SK-N-SH (cell line): ENCODE data around the gene SIPA1. TPM values are rescaled to one million over a fixed set of nuclear protein-coding genes. Genes with fewer than 3 reads are reported as not detected.

Source experiments
- CTCF ChIA-PET: fragments of 300-600, 350-600 bp; formaldehyde crosslinking; extraction: SDS; loops from one replicate; lab custom pipeline; 2021; lab: Yijun Ruan, JAX
- POLR2A ChIA-PET: fragments of 350-600 bp; sonication (Branson Sonifier 250); formaldehyde crosslinking; extraction: SDS; loops from one replicate; lab custom pipeline; 2020; ENCODE audit warnings: antibody characterized with exemption, inconsistent platforms; lab: Yijun Ruan, JAX
- DNase-seq: peaks from one replicate; pipeline ENCODE4 v3.0.0; 2012
- H2AFZ ChIP-seq: fragments of 200-600 bp; sonication (generic); 2 replicates; pipeline ENCODE4 v1.8.1; 2016; ENCODE audit warnings: antibody characterized with exemption, mild to moderate bottlenecking, low read depth
- H3F3A ChIP-seq: fragments of 200-600 bp; sonication (generic); replicated peaks from 2 replicates; pipeline ENCODE3; 2016; ENCODE audit warnings: antibody characterized with exemption, mild to moderate bottlenecking; ENCODE audit not compliant: insufficient read depth
- H3K27ac ChIP-seq, 2 experiments: fragments of 200-500 bp in 1 of 2; fragments of 200-600 bp in 1 of 2; sonication (Bioruptor generic) in 1 of 2; sonication (generic), shearing (Covaris generic) in 1 of 2; 2 replicates each; pipeline versions ENCODE4 v1.5.1 to v1.6.1; 2014 to 2016; ENCODE audit warnings: low read depth in 2 of 2, inconsistent platforms in 1 of 2, low read length in 1 of 2, mild to moderate bottlenecking in 1 of 2, mixed read lengths in 1 of 2
- H3K27me3 ChIP-seq: fragments of 200-600 bp; sonication (generic), shearing (Covaris generic); 2 replicates; pipeline ENCODE4 v1.6.1; 2016; ENCODE audit warnings: mixed run types; ENCODE audit not compliant: insufficient read depth
- H3K36me3 ChIP-seq, 2 experiments: fragments of 200-500 bp in 1 of 2; fragments of 200-600 bp in 1 of 2; sonication (Bioruptor generic) in 1 of 2; sonication (generic) in 1 of 2; replicated peaks in 1 of 2; 2 replicates each; pipeline versions ENCODE3 to v1.5.1; 2014 to 2016; ENCODE audit warnings: low read length in 1 of 2, mild to moderate bottlenecking in 1 of 2; ENCODE audit not compliant: insufficient read depth in 2 of 2, control insufficient read depth in 1 of 2
- H3K4me1 ChIP-seq, 2 experiments: fragments of 200-500 bp in 1 of 2; fragments of 200-600 bp in 1 of 2; sonication (Bioruptor generic) in 1 of 2; sonication (generic), shearing (Covaris generic) in 1 of 2; 2 replicates each; pipeline versions ENCODE4 v1.5.1 to v1.6.1; 2014 to 2016; ENCODE audit warnings: low read depth in 1 of 2, low read length in 1 of 2, mixed run types in 1 of 2; ENCODE audit not compliant: insufficient read depth in 2 of 2, control insufficient read depth in 1 of 2
- H3K4me2 ChIP-seq: fragments of 200-600 bp; sonication (generic), shearing (Covaris generic); 2 replicates; pipeline ENCODE4 v1.6.1; 2017; ENCODE audit warnings: mixed run types
- H3K4me3 ChIP-seq, 2 experiments: fragments of 200-500 bp in 1 of 2; fragments of 200-600 bp in 1 of 2; sonication (Bioruptor generic) in 1 of 2; sonication (generic), shearing (Covaris generic) in 1 of 2; 2 replicates each; pipeline versions ENCODE4 v1.5.1 to v1.8.1; 2014 to 2016; ENCODE audit warnings: low read depth in 2 of 2, inconsistent platforms in 1 of 2, low read length in 1 of 2, mild to moderate bottlenecking in 1 of 2, mixed read lengths in 1 of 2, moderate library complexity in 1 of 2
- H3K79me2 ChIP-seq: fragments of 200-600 bp; sonication (generic); 2 replicates; pipeline ENCODE4 v1.8.1; 2017; ENCODE audit warnings: mild to moderate bottlenecking; ENCODE audit not compliant: insufficient read depth
- H3K9ac ChIP-seq: fragments of 200-600 bp; sonication (generic); 2 replicates; pipeline ENCODE4 v1.6.1; 2017; ENCODE audit warnings: mixed run types
- H3K9me2 ChIP-seq: fragments of 200-600 bp; sonication (generic); 2 replicates; pipeline ENCODE4 v1.6.1; 2017; ENCODE audit warnings: mixed run types
- H3K9me3 ChIP-seq: fragments of 200-600 bp; sonication (generic); 2 replicates; pipeline ENCODE4 v1.6.1; 2017; ENCODE audit warnings: mixed run types, mild to moderate bottlenecking, moderate library complexity
- H4K20me1 ChIP-seq: fragments of 200-600 bp; sonication (generic); 2 replicates; pipeline ENCODE4 v1.6.1; 2017; ENCODE audit warnings: mild to moderate bottlenecking, mixed run types; ENCODE audit not compliant: insufficient read depth
- EZH2phosphoT487 ChIP-seq: fragments of 200-600 bp; sonication (generic); IDR thresholded peaks from 2 replicates; pipeline ENCODE4 v1.6.1; 2017; ENCODE audit warnings: low read depth, mixed run types, mild to moderate bottlenecking, antibody characterized with exemption, moderate library complexity, borderline replicate concordance
- FOSL2 ChIP-seq: IDR thresholded peaks from 2 replicates; pipeline ENCODE4 v1.4.0; 2012; ENCODE audit warnings: low read depth, mild to moderate bottlenecking, moderate library complexity, borderline replicate concordance
- FOXJ3 ChIP-seq: sonication (generic); formaldehyde crosslinking; IDR thresholded peaks from 2 replicates; pipeline ENCODE4 v1.5.1; 2020; ENCODE audit warnings: mild to moderate bottlenecking, missing genetic modification reagents
- FOXM1 ChIP-seq: IDR thresholded peaks from 2 replicates; pipeline ENCODE4 v1.4.0; 2012; ENCODE audit warnings: low read depth, mild to moderate bottlenecking
- GABPA ChIP-seq: IDR thresholded peaks from 2 replicates; pipeline ENCODE4 v1.4.0; 2012; ENCODE audit warnings: low read depth, mild to moderate bottlenecking
- GATA2 ChIP-seq: sonication (generic); formaldehyde crosslinking; IDR thresholded peaks from 2 replicates; pipeline ENCODE4 v1.5.0; 2020; ENCODE audit warnings: mild to moderate bottlenecking, missing genetic modification reagents
- JUND ChIP-seq: IDR thresholded peaks from 2 replicates; pipeline ENCODE4 v1.4.0; 2012
- MXI1 ChIP-seq: IDR thresholded peaks from 2 replicates; pipeline ENCODE4 v1.6.1; 2012; ENCODE audit warnings: mild to moderate bottlenecking, low read depth, low read length, improper control_type of control experiment
- NFIC ChIP-seq: IDR thresholded peaks from 2 replicates; pipeline ENCODE4 v1.4.0; 2012; ENCODE audit warnings: borderline replicate concordance
- NRF1 ChIP-seq: IDR thresholded peaks from 2 replicates; pipeline ENCODE4 v1.6.1; 2012; ENCODE audit warnings: low read depth, mild to moderate bottlenecking, low read length
- POLR2AphosphoS5 ChIP-seq: IDR thresholded peaks from 2 replicates; pipeline ENCODE4 v1.6.1; 2012; ENCODE audit warnings: low read depth, low read length
- RAD21 ChIP-seq: IDR thresholded peaks from 2 replicates; pipeline ENCODE4 v1.6.1; 2012; ENCODE audit warnings: mild to moderate bottlenecking, low read length
- RCOR1 ChIP-seq: fragments of 150-350 bp; IDR thresholded peaks from 2 replicates; pipeline ENCODE4 v1.6.1; 2017; ENCODE audit warnings: antibody characterized with exemption, low read length
- SIN3A ChIP-seq: IDR thresholded peaks from 2 replicates; pipeline ENCODE4 v1.6.1; 2012; ENCODE audit warnings: low read depth, mild to moderate bottlenecking, low read length, moderate library complexity, borderline replicate concordance
- SMC3 ChIP-seq: IDR thresholded peaks from 2 replicates; pipeline ENCODE4 v1.6.1; 2012; ENCODE audit warnings: low read depth, low read length, improper control_type of control experiment
- TEAD4 ChIP-seq: IDR thresholded peaks from 2 replicates; pipeline ENCODE4 v1.4.0; 2012; ENCODE audit warnings: mild to moderate bottlenecking, borderline replicate concordance; ENCODE audit not compliant: insufficient read depth
- YY1 ChIP-seq: IDR thresholded peaks from 2 replicates; pipeline ENCODE4 v1.4.0; 2012; ENCODE audit warnings: low read depth, mild to moderate bottlenecking
- WGBS: methylation state at CpG from one replicate; pipeline ENCODE4 v1.1.6; 2017; ENCODE audit warnings: low lambda C conversion rate; 5-methylcytosine and 5-hydroxymethylcytosine counted together
- polyA plus RNA-seq, 3 experiments: library from polyadenylated mRNA; depleted of rRNA; stranded (reverse); fragments of >200 nt; gene quantifications; 2 replicates each; pipeline ENCODE4 v1.2.3, GENCODE V29; 2012
- TF ChIP-seq, protein P1 (sequence below): IDR thresholded peaks from 2 replicates; pipeline ENCODE4 v1.4.0; 2012; ENCODE audit warnings: low read depth, borderline replicate concordance
- TF ChIP-seq, protein P2 (sequence below): IDR thresholded peaks from 2 replicates; pipeline ENCODE4 v1.4.0; 2012; ENCODE audit warnings: low read depth

The SIPA1 gene
- polyA plus RNA-seq, 1 of the 3 experiments (the other 2 are of a cell fraction) = 18.7 TPM

DNA sequence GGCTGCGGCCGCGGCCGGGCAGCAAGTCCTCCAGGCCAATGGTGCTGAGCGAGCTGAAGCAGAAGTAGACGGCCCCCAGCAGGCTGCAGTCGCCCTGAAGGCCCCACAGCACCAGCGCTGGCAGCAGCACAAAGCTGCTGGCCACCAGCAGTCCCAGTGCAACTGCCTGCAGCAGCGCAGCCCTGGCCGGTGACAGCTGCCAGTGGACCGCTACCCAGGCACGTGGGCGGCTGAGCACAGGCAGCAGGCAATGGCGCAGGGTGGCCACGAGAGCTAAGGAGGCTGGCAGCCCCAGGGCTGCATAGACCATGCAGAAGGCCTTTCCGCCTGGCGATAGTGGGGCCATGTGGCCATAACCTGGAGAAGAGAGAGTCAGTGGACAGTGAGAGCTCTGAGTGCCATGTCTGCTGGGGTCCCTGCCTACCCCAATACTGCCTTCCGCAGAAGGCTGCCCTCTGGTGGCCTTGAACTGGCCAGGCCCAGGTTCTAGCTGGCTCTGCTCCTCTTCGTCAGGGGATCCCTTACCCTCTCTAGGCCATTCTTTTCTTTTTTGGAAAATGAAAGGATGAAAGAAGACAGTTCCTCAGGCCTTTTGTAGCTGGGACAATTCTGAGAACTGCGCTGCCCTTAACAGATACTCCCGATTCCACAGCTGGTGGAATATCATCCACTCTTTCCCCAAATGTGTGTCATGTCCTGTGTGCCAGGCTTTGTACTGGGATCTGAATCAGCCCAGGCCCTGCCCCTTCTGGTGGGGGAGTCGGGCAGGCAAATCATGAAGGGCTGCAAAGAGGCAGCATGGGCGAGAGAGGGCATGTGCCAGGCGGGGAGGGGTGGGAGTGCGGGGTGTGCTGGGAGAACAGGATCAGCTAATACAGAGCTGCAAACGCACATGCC, 44.1 kb upstream of the SIPA1 start (continued):
- TF ChIP-seq, protein P1, sequence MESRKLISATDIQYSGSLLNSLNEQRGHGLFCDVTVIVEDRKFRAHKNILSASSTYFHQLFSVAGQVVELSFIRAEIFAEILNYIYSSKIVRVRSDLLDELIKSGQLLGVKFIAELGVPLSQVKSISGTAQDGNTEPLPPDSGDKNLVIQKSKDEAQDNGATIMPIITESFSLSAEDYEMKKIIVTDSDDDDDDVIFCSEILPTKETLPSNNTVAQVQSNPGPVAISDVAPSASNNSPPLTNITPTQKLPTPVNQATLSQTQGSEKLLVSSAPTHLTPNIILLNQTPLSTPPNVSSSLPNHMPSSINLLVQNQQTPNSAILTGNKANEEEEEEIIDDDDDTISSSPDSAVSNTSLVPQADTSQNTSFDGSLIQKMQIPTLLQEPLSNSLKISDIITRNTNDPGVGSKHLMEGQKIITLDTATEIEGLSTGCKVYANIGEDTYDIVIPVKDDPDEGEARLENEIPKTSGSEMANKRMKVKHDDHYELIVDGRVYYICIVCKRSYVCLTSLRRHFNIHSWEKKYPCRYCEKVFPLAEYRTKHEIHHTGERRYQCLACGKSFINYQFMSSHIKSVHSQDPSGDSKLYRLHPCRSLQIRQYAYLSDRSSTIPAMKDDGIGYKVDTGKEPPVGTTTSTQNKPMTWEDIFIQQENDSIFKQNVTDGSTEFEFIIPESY = no peak
- TF ChIP-seq RCOR1 = no peak
- TF ChIP-seq POLR2AphosphoS5 = no peak
- TF ChIP-seq TEAD4 = no peak
- TF ChIP-seq YY1 = no peak
- no peak for TF ChIP-seq FOXM1
- no peak for TF ChIP-seq FOSL2
- no peak for TF ChIP-seq GATA2 (CRISPR knock-in tag)
- peak; percentile 99 for TF ChIP-seq MXI1
- peak; percentile 50 for TF ChIP-seq SMC3
- TF ChIP-seq RAD21 = peak; percentile 42

DNA sequence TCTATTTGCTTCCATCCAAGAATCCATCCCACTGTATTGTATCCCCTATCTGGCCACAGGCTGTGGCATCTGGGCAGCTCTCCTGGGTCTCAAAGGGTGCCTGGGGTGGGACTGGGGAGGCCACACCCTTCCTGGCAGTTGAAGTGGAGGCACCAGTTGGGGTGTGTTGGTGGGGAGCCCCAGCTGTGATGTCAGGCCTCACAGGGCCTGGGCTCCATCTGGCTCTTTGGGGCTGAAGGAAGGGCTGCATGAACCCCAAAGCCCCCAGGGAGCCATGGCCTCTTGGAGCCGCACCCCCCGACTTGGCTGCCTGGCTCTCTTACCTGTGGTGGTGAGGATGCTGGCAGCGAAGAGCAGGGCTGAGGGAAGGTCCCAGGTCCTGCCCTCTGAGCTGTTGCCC, 42.8 kb upstream of the SIPA1 start:
- no peak overlapping the region for H3K4me3 ChIP-seq
- H2AFZ ChIP-seq = no peak overlapping the region
- H3K4me2 ChIP-seq = no peak overlapping the region
- peaks cover 0 to 12% of the 10 kb centered on the region in 2 experiments; a peak in 1 of 4 replicates for H3K4me1 ChIP-seq
- H3K9ac ChIP-seq = no peak overlapping the region
- H3K9me3 ChIP-seq = no peaks in the 10 kb centered on the region
- peaks cover 9% of the 10 kb centered on the region for H3F3A ChIP-seq
- H4K20me1 ChIP-seq = no peaks in the 10 kb centered on the region
- ChIA-PET POLR2A (interaction anchor here (0.6 to 3.1 kb wide), 4 partner anchors 10 to 179 kb away, joined by 3 to 15 read pairs (median 4); no protein-coding TSS in a partner anchor), CTCF (interaction anchor here (0.9 to 12.8 kb wide), 9 partner anchors 10 to 219 kb away, joined by 3 to 216 read pairs (median 13); partner anchors contain the start of genes EHBP1L1, FAM89B, MAP3K11 and ZNRD2)
- no peaks in the 10 kb centered on the region for H3K9me2 ChIP-seq
- H3K27ac ChIP-seq = no peak overlapping the region; a peak in 1 of 4 replicates
- no peaks in the 10 kb centered on the region for H3K27me3 ChIP-seq
- TF ChIP-seq GABPA (no peak), NRF1 (no peak), RCOR1 (no peak), FOXM1 (no peak), FOXJ3 (no peak), EZH2phosphoT487 (no peak), YY1 (no peak), JUND (no peak), SIN3A (no peak), NFIC (no peak)
- TF ChIP-seq, protein P2, sequence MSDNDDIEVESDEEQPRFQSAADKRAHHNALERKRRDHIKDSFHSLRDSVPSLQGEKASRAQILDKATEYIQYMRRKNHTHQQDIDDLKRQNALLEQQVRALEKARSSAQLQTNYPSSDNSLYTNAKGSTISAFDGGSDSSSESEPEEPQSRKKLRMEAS = no peak
- TF ChIP-seq, protein P1 = no peak
- H3K36me3 ChIP-seq = peaks cover 12 to 32% of the 10 kb centered on the region in 2 experiments
- DNase-seq = peak; percentile 38
- no peaks in the 10 kb centered on the region for H3K79me2 ChIP-seq
- WGBS = 80% methylated on average over 1 of the region's 3 CpGs
